Measurements from ENCODE around the gene LONP1.

The LONP1 gene

GRCh38 chr19:5669212-5669611 lies 50.7 kb downstream of the LONP1 start:
- no peak overlapping the region for H3K27ac ChIP-seq

GRCh38 chr19:5667751-5668271 lies 52.1 kb downstream of the LONP1 start:
- TF ChIP-seq, protein P1, sequence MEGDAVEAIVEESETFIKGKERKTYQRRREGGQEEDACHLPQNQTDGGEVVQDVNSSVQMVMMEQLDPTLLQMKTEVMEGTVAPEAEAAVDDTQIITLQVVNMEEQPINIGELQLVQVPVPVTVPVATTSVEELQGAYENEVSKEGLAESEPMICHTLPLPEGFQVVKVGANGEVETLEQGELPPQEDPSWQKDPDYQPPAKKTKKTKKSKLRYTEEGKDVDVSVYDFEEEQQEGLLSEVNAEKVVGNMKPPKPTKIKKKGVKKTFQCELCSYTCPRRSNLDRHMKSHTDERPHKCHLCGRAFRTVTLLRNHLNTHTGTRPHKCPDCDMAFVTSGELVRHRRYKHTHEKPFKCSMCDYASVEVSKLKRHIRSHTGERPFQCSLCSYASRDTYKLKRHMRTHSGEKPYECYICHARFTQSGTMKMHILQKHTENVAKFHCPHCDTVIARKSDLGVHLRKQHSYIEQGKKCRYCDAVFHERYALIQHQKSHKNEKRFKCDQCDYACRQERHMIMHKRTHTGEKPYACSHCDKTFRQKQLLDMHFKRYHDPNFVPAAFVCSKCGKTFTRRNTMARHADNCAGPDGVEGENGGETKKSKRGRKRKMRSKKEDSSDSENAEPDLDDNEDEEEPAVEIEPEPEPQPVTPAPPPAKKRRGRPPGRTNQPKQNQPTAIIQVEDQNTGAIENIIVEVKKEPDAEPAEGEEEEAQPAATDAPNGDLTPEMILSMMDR (conservative IDR thresholded peaks at IDR 0.05) = no peak
- no peak overlapping the region for H3K27ac ChIP-seq

More at GRCh38 chr19:5669212-5669611, 50.7 kb downstream of the LONP1 start:
- TF ChIP-seq, protein P1 (conservative IDR thresholded peaks at IDR 0.05) = no peak

DNA sequence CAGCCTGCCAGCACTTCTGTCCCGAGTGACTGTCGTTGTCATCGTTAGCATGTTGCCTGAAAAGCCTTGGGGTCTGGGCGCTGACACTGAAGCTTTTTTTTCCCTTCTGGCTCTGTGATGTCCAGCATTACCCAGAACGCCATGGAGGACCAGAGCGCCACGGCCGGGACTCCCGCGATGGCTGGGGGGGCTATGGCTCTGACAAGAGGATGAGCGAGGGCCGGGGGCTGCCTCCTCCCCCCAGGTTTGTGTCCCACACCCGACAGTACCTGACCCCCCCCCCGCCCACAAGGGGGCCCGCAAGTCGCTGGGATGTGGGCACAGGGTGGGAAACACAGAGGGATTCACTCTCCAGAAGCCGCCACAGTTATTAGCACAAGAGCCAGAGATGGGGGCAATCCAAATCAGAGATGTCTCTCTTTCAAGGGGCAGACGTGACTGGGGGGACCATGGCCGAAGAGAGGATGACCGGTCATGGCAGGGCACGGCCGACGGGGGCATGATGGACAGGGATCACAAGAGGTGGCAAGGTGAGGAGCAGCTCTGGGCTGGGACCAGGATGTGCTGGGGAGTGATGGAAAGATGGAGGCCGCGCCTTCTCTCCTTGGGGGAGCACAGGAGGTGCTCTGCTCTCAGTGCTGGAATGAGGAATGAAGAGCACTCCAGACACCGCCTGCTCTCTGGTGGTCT lies 52.9 kb downstream of the LONP1 start:
- H3K27ac ChIP-seq = no peak overlapping the region
- TF ChIP-seq, protein P1 (conservative IDR thresholded peaks at IDR 0.05) = no peak

- TF ChIP-seq, protein P1 (conservative IDR thresholded peaks at IDR 0.05) = peak; percentile 13; the same call in 1 of the 2 replicates
- H3K27ac ChIP-seq = no peak overlapping the region
These were observed 54.0 kb downstream of the LONP1 start for GRCh38 chr19:5665781-5666513.

DNA sequence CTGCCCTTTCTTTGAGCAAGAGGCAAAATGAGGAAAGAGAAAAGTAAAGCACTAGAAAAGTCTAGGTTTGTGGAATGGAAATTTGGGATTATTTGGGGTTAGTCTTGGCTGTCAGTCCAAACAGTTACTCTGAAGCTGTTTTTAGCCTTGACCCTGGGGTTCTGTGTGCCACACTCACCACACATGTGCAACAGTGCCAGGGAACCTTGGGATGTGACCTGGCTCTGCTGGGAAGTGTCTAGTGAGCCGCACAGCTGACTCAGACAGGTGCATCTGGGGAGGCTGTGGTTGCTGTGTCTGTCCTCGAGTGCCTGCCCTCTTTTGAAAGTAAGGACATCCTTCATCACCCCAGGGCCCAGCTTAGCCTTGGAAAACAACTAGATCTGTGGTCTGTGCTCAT lies 55.4 kb downstream of the LONP1 start:
- no peak overlapping the region for H3K27ac ChIP-seq
- TF ChIP-seq, protein P1 (conservative IDR thresholded peaks at IDR 0.05) = no peak

- TF ChIP-seq, protein P1 (conservative IDR thresholded peaks at IDR 0.05) = no peak
- H3K27ac ChIP-seq = no peak overlapping the region
These were observed 56.0 kb downstream of the LONP1 start for GRCh38 chr19:5663904-5664303.

- TF ChIP-seq, protein P1 (conservative IDR thresholded peaks at IDR 0.05) = no peak
- no peak overlapping the region for H3K27ac ChIP-seq
These were observed 58.5 kb downstream of the LONP1 start for GRCh38 chr19:5661483-5661882.
